ENCODE data around the gene SFTPB. TPM values are rescaled to one million over a fixed set of nuclear protein-coding genes. Genes with fewer than 3 reads are reported as not detected.
"Not testable (repeated sequence)": the region's sequence is repeated elsewhere in the genome, so short reads cannot be mapped to it uniquely, and the experiment has no call there.

SFTPB gene
- not detected in 2 replicates for total RNA-seq

GRCh38 chr2:85668009-85668856 is at the start of gene SFTPB:
SFTPB (minus strand) TSS chr2:85668199; CDS start chr2:85668183, 16 bp downstream.
- Mint-ChIP-seq H3K4me1 (ENCODE audit: low read depth) (no peaks in the 10 kb centered on the region), H3K9me3 (no peaks in the 10 kb centered on the region), H3K27me3 (ENCODE audit: insufficient read depth) (peaks cover 8% of the 10 kb centered on the region), H3K27ac (no peak within 1 kb of the TSS), H3K36me3 (ENCODE audit: low read depth) (no peaks in the 10 kb centered on the region), H3K4me3 (no peak within 1 kb of the TSS)
- no peak for DNase-seq (ENCODE audit: low spot score)
- intact Hi-C loops (cut with micrococcal nuclease), result no loop called here

GRCh38 chr2:85717308-85718008 is 49.5 kb upstream of the SFTPB start:
- Mint-ChIP-seq H3K27me3 (ENCODE audit: insufficient read depth) (no peaks in the 10 kb centered on the region), H3K27ac (no peak overlapping the region), H3K4me1 (ENCODE audit: low read depth) (peaks cover 36% of the 10 kb centered on the region), H3K4me3 (no peak overlapping the region), H3K9me3 (peaks cover 10% of the 10 kb centered on the region), H3K36me3 (ENCODE audit: low read depth) (peaks cover 7% of the 10 kb centered on the region)
- DNase-seq (ENCODE audit: low spot score), result no peak
- intact Hi-C loops (cut with micrococcal nuclease), result no loop called here

- Mint-ChIP-seq H3K27me3 (ENCODE audit: insufficient read depth) (no peaks in the 10 kb centered on the region), H3K27ac (no peak overlapping the region), H3K4me1 (ENCODE audit: low read depth) (peaks cover 38% of the 10 kb centered on the region), H3K9me3 (peaks cover 10% of the 10 kb centered on the region), H3K36me3 (ENCODE audit: low read depth) (peaks cover 7% of the 10 kb centered on the region), H3K4me3 (no peak overlapping the region)
- intact Hi-C loops (cut with micrococcal nuclease), result no loop called here
- DNase-seq (ENCODE audit: low spot score), result no peak
These were observed 48.4 kb upstream of the SFTPB start for GRCh38 chr2:85716346-85716914.

- intact Hi-C loops (cut with micrococcal nuclease), result no loop called here
- H3K4me1 Mint-ChIP-seq (ENCODE audit: low read depth), result peaks cover 54% of the 10 kb centered on the region
- no peak for DNase-seq (ENCODE audit: low spot score)
- H3K9me3 Mint-ChIP-seq, result no peaks in the 10 kb centered on the region
- no peaks in the 10 kb centered on the region for H3K27me3 Mint-ChIP-seq (ENCODE audit: insufficient read depth)
- no peak overlapping the region for H3K4me3 Mint-ChIP-seq
- peak overlapping the region; percentile 67 for H3K27ac Mint-ChIP-seq
- no peaks in the 10 kb centered on the region for H3K36me3 Mint-ChIP-seq (ENCODE audit: low read depth)
These were observed 46.8 kb upstream of the SFTPB start for GRCh38 chr2:85714841-85715240.

GRCh38 chr2:85714421-85714820 is 46.4 kb upstream of the SFTPB start:
- intact Hi-C loops (cut with micrococcal nuclease); H3K9me3 Mint-ChIP-seq; H3K36me3 Mint-ChIP-seq (ENCODE audit: low read depth); H3K27me3 Mint-ChIP-seq (ENCODE audit: insufficient read depth); DNase-seq (ENCODE audit: low spot score): not testable (repeated sequence)
- Mint-ChIP-seq H3K4me3 (peak overlapping the region; percentile 17), H3K27ac (peak overlapping the region; percentile 42), H3K4me1 (ENCODE audit: low read depth) (peaks cover 58% of the 10 kb centered on the region)

- DNase-seq (ENCODE audit: low spot score), result no peak
- peak overlapping the region; percentile 42 for H3K27ac Mint-ChIP-seq
- H3K36me3 Mint-ChIP-seq (ENCODE audit: low read depth), result no peaks in the 10 kb centered on the region
- intact Hi-C loops (cut with micrococcal nuclease), result no loop called here
- no peaks in the 10 kb centered on the region for H3K9me3 Mint-ChIP-seq
- H3K4me3 Mint-ChIP-seq, result peak overlapping the region; percentile 17
- peaks cover 64% of the 10 kb centered on the region for H3K4me1 Mint-ChIP-seq (ENCODE audit: low read depth)
- no peaks in the 10 kb centered on the region for H3K27me3 Mint-ChIP-seq (ENCODE audit: insufficient read depth)
These were observed 45.8 kb upstream of the SFTPB start for GRCh38 chr2:85713836-85714235.

GRCh38 chr2:85712849-85713612 is 45.0 kb upstream of the SFTPB start:
- Mint-ChIP-seq H3K9me3 (no peaks in the 10 kb centered on the region), H3K27me3 (ENCODE audit: insufficient read depth) (no peaks in the 10 kb centered on the region), H3K4me3 (no peak overlapping the region), H3K27ac (peak overlapping the region; percentile 29), H3K36me3 (ENCODE audit: low read depth) (no peaks in the 10 kb centered on the region), H3K4me1 (ENCODE audit: low read depth) (peaks cover 70% of the 10 kb centered on the region)
- intact Hi-C loops (cut with micrococcal nuclease), result no loop called here
- no peak for DNase-seq (ENCODE audit: low spot score)

GRCh38 chr2:85712336-85712735 is 44.3 kb upstream of the SFTPB start:
- H3K9me3 Mint-ChIP-seq, result no peaks in the 10 kb centered on the region
- H3K27ac Mint-ChIP-seq, result no peak overlapping the region
- H3K36me3 Mint-ChIP-seq (ENCODE audit: low read depth), result no peaks in the 10 kb centered on the region
- DNase-seq (ENCODE audit: low spot score), result no peak
- no peak overlapping the region for H3K4me3 Mint-ChIP-seq
- intact Hi-C loops (cut with micrococcal nuclease), result no loop called here
- no peaks in the 10 kb centered on the region for H3K27me3 Mint-ChIP-seq (ENCODE audit: insufficient read depth)
- H3K4me1 Mint-ChIP-seq (ENCODE audit: low read depth), result peaks cover 74% of the 10 kb centered on the region

GRCh38 chr2:85711578-85712060 is 43.6 kb upstream of the SFTPB start:
- H3K4me3 Mint-ChIP-seq, result no peak overlapping the region
- peaks cover 77% of the 10 kb centered on the region for H3K4me1 Mint-ChIP-seq (ENCODE audit: low read depth)
- no peaks in the 10 kb centered on the region for H3K9me3 Mint-ChIP-seq
- DNase-seq (ENCODE audit: low spot score), result no peak
- H3K36me3 Mint-ChIP-seq (ENCODE audit: low read depth), result no peaks in the 10 kb centered on the region
- H3K27ac Mint-ChIP-seq, result no peak overlapping the region
- intact Hi-C loops (cut with micrococcal nuclease), result no loop called here
- H3K27me3 Mint-ChIP-seq (ENCODE audit: insufficient read depth), result no peaks in the 10 kb centered on the region

GRCh38 chr2:85710687-85711577 is 42.9 kb upstream of the SFTPB start:
- DNase-seq (ENCODE audit: low spot score), result no peak
- intact Hi-C loops (cut with micrococcal nuclease), result no loop called here
- peaks cover 77% of the 10 kb centered on the region for H3K4me1 Mint-ChIP-seq (ENCODE audit: low read depth)
- H3K27ac Mint-ChIP-seq, result peak overlapping the region; percentile 4
- no peaks in the 10 kb centered on the region for H3K36me3 Mint-ChIP-seq (ENCODE audit: low read depth)
- no peaks in the 10 kb centered on the region for H3K9me3 Mint-ChIP-seq
- no peak overlapping the region for H3K4me3 Mint-ChIP-seq
- no peaks in the 10 kb centered on the region for H3K27me3 Mint-ChIP-seq (ENCODE audit: insufficient read depth)

GRCh38 chr2:85709401-85709811 is 41.4 kb upstream of the SFTPB start:
- Mint-ChIP-seq H3K27me3 (ENCODE audit: insufficient read depth) (no peaks in the 10 kb centered on the region), H3K4me1 (ENCODE audit: low read depth) (peaks cover 81% of the 10 kb centered on the region), H3K27ac (peak overlapping the region; percentile 13), H3K9me3 (no peaks in the 10 kb centered on the region), H3K36me3 (ENCODE audit: low read depth) (no peaks in the 10 kb centered on the region), H3K4me3 (no peak overlapping the region)
- intact Hi-C loops (cut with micrococcal nuclease), result loop anchor here (5.0 kb wide), 1 partner anchor 328 kb away; no protein-coding TSS in a partner anchor
- DNase-seq (ENCODE audit: low spot score), result no peak

- no peaks in the 10 kb centered on the region for H3K36me3 Mint-ChIP-seq (ENCODE audit: low read depth)
- H3K4me1 Mint-ChIP-seq (ENCODE audit: low read depth), result peaks cover 73% of the 10 kb centered on the region
- H3K27me3 Mint-ChIP-seq (ENCODE audit: insufficient read depth), result no peaks in the 10 kb centered on the region
- H3K27ac Mint-ChIP-seq, result peak overlapping the region; percentile 59
- H3K9me3 Mint-ChIP-seq, result no peaks in the 10 kb centered on the region
- DNase-seq (ENCODE audit: low spot score), result no peak
- no peak overlapping the region for H3K4me3 Mint-ChIP-seq
- intact Hi-C loops (cut with micrococcal nuclease), result loop anchor here (5.0 kb wide), 1 partner anchor 329 kb away; no protein-coding TSS in a partner anchor
These were observed 40.6 kb upstream of the SFTPB start for GRCh38 chr2:85708641-85709040.

Data from activated T-helper 1 cell treated with anti-CD3 and anti-CD28 coated beads, Interleukin-12 subunit alpha, Interleukin-12 subunit beta, Interleukin-2, Interleukin-4 antibody, amounts not matched to agents 30 ng/mL and 10 ng/mL and 1 ng/mL, durations not matched to agents 14 hours and 24 hours and 36 hours (primary cell).